Kidney (tissue), 14 donors: ENCODE results near the gene POLR3E. TPM values are rescaled to one million over a fixed set of nuclear protein-coding genes. Genes with fewer than 3 reads are reported as not detected.

Source experiments
- DNase-seq, 5 donors: peaks; one replicate each; pipeline ENCODE4 v3.0.0-alpha.2; 2013 to 2020
- FAIRE-seq: peaks from 2 replicates; lab custom pipeline; 2012; peaks lifted over from hg19 to GRCh38; lab: Jason Lieb, UNC
- H3K27ac ChIP-seq, 2 donors: one replicate each; pipeline ENCODE4 v1.7.0; 2013; ENCODE audit warnings: low read depth in 2 of 2, low read length in 2 of 2, inconsistent platforms in 1 of 2
- H3K27me3 ChIP-seq: one replicate; pipeline ENCODE4 v1.7.1; 2013; ENCODE audit warnings: low read length, inconsistent platforms; ENCODE audit not compliant: control insufficient read depth, insufficient read depth
- H3K36me3 ChIP-seq, 3 donors: one replicate each; pipeline versions ENCODE4 v1.7.0 to v1.7.1; 2013; ENCODE audit warnings: low read length in 3 of 3, control low read depth in 1 of 3, inconsistent platforms in 1 of 3; ENCODE audit not compliant: insufficient read depth in 3 of 3, control insufficient read depth in 2 of 3
- H3K4me1 ChIP-seq, 3 donors: one replicate each; pipeline versions ENCODE4 v1.7.0 to v1.7.1; 2013; ENCODE audit warnings: low read length in 3 of 3, inconsistent platforms in 1 of 3, low read depth in 1 of 3; ENCODE audit not compliant: control insufficient read depth in 2 of 3, insufficient read depth in 2 of 3
- H3K4me3 ChIP-seq, 3 donors: one replicate each; pipeline versions ENCODE4 v1.7.0 to v1.8.1; 2013; ENCODE audit warnings: low read length in 3 of 3, control low read depth in 1 of 3, inconsistent platforms in 1 of 3
- H3K9ac ChIP-seq, 3 donors: one replicate each; pipeline versions ENCODE4 v1.7.0 to v1.7.1; 2013; ENCODE audit warnings: low read length in 3 of 3, control low read depth in 1 of 3, inconsistent platforms in 1 of 3
- H3K9me3 ChIP-seq, 3 donors: one replicate each; pipeline versions ENCODE4 v1.7.0 to v1.7.1; 2013; ENCODE audit warnings: low read length in 3 of 3, control low read depth in 1 of 3, inconsistent platforms in 1 of 3; ENCODE audit not compliant: control insufficient read depth in 2 of 3, insufficient read depth in 1 of 3
- intact Hi-C: fragments of 100-400 bp; cut with DNase I; formaldehyde crosslinking; loops from one replicate; pipeline ENCODE4 v1.11.1; 2022
- polyA plus RNA-seq: library from polyadenylated mRNA; stranded (reverse); fragments of 350-450 nt; fragmentation: Illumina TruSeq; extraction: RNeasy Lipid Tissue Mini Kit (QIAGEN cat#74804); gene quantifications from one replicate; pipeline ENCODE4 v1.2.3, GENCODE V29; 2014; ENCODE audit warnings: low read depth, low replicate concordance; ENCODE audit not compliant: insufficient read depth
- total RNA-seq: library from RNA; stranded (reverse); fragmentation: NEBNext Ultra II Directional; extraction: Animal tissue kit (Norgen Biotek cat#: 25700); gene quantifications from one replicate; pipeline ENCODE4 v1.2.1, GENCODE V29; 2021
- TF ChIP-seq, protein P1 (sequence below): IDR thresholded peaks from 3 replicates; pipeline ENCODE4 v1.5.1; 2012; ENCODE audit warnings: mild to moderate bottlenecking, moderate library complexity, borderline replicate concordance; ENCODE audit not compliant: insufficient read depth; ENCODE audit errors: extremely low read depth
- donor health status: control.
- donor health status: control.
- donor health status: control.
- donor health status: control.
- donor health status: control.
- donor health status: DM: yes; HTN: yes; CAD: no.
- donor health status: Normal renal cell carcinoma (clear cell type).

Gene POLR3E
- total and polyA plus RNA-seq, 2 donors from 2014 or later: 21.3 to 41.4 TPM

DNA sequence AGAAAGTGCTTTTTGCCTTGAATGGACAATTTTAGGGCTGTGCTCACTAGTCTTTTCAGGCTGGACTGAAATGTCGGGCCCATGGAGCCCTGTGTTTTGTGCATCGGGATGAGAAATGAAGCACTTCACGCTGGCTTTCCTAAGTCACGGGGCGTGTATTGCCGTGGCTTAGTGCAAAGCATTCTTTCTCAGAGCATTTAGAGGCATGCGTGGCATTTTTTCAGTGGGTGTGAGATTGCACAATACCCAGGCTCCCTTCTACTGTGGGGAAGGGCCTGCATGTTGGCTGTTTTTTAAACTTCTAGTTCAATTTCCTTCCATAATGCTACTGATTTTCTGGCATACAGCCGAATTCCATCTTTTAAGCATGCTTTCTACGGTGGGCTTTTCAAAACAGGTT lies 12.6 kb upstream of the POLR3E start:
- Histone ChIP-seq H3K9ac (no peak overlapping the region), H3K36me3 (peaks cover 0 to 5% (median 0%) of the 10 kb centered on the region in 3 donors), H3K4me3 (no peak overlapping the region), H3K27me3 (no peaks in the 10 kb centered on the region), H3K9me3 (no peaks in the 10 kb centered on the region), H3K4me1 (no peaks in the 10 kb centered on the region), H3K27ac (no peak overlapping the region)
- TF ChIP-seq, protein P1, sequence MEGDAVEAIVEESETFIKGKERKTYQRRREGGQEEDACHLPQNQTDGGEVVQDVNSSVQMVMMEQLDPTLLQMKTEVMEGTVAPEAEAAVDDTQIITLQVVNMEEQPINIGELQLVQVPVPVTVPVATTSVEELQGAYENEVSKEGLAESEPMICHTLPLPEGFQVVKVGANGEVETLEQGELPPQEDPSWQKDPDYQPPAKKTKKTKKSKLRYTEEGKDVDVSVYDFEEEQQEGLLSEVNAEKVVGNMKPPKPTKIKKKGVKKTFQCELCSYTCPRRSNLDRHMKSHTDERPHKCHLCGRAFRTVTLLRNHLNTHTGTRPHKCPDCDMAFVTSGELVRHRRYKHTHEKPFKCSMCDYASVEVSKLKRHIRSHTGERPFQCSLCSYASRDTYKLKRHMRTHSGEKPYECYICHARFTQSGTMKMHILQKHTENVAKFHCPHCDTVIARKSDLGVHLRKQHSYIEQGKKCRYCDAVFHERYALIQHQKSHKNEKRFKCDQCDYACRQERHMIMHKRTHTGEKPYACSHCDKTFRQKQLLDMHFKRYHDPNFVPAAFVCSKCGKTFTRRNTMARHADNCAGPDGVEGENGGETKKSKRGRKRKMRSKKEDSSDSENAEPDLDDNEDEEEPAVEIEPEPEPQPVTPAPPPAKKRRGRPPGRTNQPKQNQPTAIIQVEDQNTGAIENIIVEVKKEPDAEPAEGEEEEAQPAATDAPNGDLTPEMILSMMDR: no peak
- DNase-seq (peak in 1 of 5 donors; percentile 53), FAIRE-seq (no peak)
- intact Hi-C loops: loop anchor here (10.0 kb wide), 1 partner anchor 70 kb away; no protein-coding TSS in a partner anchor

DNA sequence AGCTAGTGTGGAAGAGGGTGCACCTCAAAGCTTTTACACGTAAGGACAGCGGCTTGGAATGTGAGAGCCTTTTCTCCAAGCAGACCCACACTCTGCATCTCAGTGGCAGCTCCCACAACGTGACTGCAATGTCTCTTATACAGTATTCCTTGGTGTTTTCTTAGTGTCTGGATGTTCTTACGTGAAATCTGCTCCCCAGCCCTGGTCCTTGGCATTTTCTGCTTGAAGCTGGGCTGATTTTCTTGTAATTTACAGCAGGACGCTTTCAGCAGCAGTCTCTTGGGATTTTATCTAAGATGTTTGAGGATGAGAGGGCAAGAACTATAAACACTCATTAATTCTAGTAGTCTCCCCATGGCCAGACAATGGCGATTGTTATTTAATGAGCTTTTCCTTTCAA lies 12.1 kb upstream of the POLR3E start:
- intact Hi-C loops: loop anchor here (10.0 kb wide), 1 partner anchor 70 kb away; no protein-coding TSS in a partner anchor
- no peaks in the 10 kb centered on the region for H3K4me1 ChIP-seq
- no peak overlapping the region for H3K9ac ChIP-seq
- no peaks in the 10 kb centered on the region for H3K9me3 ChIP-seq
- H3K27me3 ChIP-seq: no peaks in the 10 kb centered on the region
- H3K4me3 ChIP-seq: no peak overlapping the region
- DNase-seq: peak in 2 of 5 donors; percentile 3 to 22
- no peak overlapping the region for H3K27ac ChIP-seq
- peaks cover 0 to 5% (median 0%) of the 10 kb centered on the region in 3 donors for H3K36me3 ChIP-seq
- FAIRE-seq: no peak
- TF ChIP-seq, protein P1: no peak

DNA sequence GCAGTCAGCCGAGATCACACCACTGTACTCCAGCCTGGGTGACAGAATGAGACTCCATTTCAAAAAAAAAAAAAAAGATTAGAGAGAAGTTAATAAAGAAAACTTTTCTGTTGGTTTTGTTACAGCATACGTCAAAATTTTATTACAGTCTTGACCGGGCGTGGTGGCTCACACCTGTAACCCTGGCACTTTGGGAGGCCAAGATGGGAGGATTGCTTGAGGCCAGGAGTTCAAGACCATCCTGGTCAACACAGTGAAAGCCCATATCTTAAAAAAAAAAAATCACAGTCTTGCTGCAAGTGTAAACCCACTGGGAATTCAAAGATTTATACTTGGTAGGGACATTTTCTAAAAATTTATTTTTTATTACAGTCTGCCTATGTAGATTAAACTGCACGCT lies 6.2 kb upstream of the POLR3E start:
- DNase-seq (no peak), FAIRE-seq (no peak)
- intact Hi-C loops: no loop called here
- TF ChIP-seq, protein P1: no peak
- Histone ChIP-seq H3K9ac (no peak overlapping the region), H3K9me3 (no peaks in the 10 kb centered on the region), H3K4me3 (no peak overlapping the region), H3K27ac (no peak overlapping the region), H3K36me3 (no peaks in the 10 kb centered on the region), H3K27me3 (no peaks in the 10 kb centered on the region), H3K4me1 (no peaks in the 10 kb centered on the region)

DNA sequence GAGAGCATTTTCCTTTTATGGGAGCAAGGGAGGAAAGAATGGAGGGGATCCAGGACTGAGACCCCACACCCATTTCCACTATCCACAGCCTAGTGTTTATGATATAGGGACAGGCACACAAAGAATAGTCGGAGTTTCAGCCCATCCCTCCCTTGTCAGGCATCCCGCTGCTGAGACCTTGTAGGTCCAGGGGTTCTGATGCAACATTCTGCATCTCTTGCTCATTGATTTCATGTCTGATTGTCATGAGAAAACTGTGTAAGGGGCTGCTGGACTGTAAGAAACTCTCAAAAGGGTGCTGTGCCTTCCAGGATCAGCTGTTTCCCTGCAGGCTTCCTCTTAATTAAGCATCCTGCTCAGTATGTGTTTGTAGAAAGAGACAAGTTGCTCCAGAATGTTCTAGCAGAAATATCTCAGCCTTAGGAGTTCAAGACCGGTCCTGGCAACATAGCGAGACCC lies 5.3 kb upstream of the POLR3E start:
- H3K36me3 ChIP-seq: no peaks in the 10 kb centered on the region
- DNase-seq (no peak), FAIRE-seq (no peak)
- TF ChIP-seq, protein P1: no peak
- H3K4me3 ChIP-seq: no peak overlapping the region
- H3K27ac ChIP-seq: no peak overlapping the region
- intact Hi-C loops: no loop called here
- H3K4me1 ChIP-seq: no peaks in the 10 kb centered on the region
- no peak overlapping the region for H3K9ac ChIP-seq
- H3K27me3 ChIP-seq: no peaks in the 10 kb centered on the region
- H3K9me3 ChIP-seq: no peaks in the 10 kb centered on the region
